ENCODE measurements around the gene DHH.

The DHH gene

DNA sequence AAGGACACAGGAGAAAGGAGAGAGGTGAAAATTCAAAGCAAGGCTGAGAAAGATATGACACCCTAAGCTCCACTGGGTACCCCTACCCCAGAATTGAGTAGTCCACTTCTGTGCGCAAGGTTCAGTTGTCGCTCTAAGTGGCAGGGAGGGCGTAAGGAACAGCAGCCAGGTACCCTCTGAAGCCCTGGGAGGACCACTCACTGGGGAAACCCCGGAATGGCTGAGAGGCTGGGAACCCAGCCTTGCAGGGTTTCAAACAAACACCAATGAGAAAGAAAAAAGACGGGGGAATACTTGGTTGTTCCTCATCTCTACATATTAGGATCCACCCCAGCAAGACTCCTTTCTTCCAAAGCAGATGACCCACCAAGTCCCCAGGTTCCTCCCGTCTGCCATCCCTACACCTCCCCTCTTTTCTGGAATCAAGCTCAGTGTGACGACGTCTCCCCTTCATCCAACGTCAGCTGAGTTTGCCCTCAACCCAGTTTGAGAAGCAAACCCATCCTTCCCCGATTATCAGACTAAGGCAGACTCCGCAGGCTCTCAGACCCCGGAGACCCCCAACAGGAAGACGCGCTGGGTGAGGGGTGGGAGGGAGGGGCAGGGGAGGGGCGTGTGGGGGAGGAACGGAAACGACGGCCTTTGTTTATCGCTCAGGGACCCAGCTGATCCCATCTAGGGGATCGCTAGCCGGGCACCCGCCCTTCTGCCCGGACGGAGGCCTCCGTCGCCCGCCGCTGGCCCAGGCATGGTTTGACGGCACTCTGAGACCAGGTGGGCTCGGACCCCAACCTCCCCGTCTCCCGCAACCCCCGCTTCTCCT lies 15.3 kb upstream of the DHH start:
- peak; percentile 28 for DNase-seq (ENCODE audit: low spot score)

GRCh38 chr12:49108958-49109404 lies 14.4 kb upstream of the DHH start:
- peak; percentile 48 for DNase-seq (ENCODE audit: low spot score)

- no peak for DNase-seq (ENCODE audit: low spot score)
Observed at GRCh38 chr12:49105504-49106084, 11.0 kb upstream of the DHH start.

DNA sequence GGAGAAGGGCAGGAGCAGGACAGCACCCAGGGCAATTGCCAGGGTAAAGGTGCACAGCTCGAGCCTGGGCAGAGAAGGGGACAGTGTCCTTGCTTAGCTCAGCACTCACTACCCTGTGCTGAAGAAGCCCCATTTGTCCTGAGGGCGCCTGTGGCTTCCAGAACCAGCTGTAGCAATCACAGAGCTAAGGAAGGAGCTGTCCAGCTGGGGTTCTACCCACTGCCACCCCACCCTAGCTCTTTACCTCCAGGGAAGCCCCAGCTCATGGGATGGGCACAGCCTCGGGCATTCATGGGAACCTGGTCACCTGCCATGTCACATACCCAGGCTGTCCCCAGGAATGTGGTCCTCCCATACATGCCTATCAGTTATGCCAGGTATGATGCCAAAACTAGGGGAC lies 10.2 kb upstream of the DHH start:
- DNase-seq (ENCODE audit: low spot score), result no peak

DNA sequence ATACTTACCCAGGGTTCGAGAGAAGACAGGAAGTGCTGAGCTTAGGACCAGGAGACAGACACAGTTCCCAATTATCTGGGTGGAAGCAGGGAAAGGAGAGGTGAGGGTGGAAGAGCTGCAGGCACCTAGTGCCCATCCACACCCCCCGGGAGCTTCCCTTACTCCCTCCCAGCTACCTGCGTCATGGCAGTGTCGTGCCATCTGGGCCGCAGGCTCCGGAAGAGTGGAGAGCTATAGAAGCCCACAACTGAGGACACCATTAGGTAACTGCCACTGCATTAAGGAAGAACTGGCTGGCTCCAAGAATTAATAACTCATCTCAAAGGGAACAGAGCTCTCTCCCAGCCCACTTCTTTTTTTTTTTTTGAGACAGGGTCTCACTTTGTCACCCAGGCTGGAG lies 5.8 kb upstream of the DHH start:
- DNase-seq (ENCODE audit: low spot score), result no peak

GRCh38 chr12:49098703-49099102 lies 4.1 kb upstream of the DHH start:
- no peak for DNase-seq (ENCODE audit: low spot score)

DNA sequence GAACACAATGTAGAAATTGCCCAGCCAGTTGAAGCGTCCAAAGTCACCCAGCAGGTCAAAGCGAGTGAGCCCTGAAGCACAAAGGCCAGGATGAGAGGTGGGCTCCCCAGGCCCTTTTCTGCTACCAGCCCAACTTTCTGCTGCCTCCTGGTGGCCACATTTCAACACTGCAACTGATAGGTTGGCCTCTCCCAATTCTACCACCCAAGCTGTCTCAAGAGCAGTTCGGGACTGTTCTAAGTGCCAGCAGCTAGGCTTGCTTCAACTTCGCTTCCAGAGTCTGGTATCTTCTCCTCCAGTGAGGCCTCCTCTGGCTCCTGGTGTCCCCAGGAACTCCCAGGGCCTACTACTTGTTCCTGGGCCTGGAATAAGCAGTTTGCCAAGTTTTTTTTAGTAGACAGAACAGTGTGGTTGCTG lies 3.4 kb upstream of the DHH start:
- DNase-seq (ENCODE audit: low spot score), result peak; percentile 70

DNA sequence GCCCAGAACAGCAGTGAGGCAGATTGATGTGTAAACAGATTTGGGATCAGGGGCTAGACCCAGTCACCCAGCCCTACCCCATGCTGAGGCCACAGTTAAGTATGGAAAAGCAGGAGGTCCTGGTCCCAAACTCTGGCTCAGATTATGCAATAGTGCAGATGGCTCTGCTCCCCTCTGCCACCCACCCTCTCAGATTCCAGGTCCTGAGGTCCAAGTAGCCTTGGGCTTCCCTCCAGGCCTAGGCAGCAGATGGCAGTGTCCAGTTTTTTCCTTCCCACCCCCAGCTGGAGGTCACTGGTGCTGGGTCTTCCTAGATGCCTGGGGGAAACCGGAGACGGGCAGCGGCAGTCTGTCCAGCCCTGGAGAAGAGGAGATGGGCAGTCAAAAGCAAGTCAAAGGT lies 2.8 kb upstream of the DHH start:
- no peak for DNase-seq (ENCODE audit: low spot score)

DNA sequence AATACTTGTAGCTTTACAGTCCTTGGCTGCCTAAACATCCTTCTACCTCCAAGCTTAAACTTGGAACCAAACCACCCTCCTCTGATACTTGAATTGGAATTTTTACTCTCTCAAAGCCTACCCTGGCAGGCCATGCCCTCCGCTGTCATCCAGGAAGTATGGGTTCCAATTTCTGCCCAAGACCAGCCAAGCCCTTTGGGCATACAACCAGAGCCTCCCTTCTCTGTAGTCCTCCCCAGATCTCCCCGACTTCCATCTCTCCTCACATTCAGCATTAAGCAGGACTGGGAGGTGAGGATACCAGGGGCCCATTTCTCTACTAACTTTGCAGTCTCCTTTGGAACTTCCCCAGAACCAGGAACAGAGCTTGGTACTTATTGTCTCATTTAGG lies 369 bp upstream of the DHH start:
- no peak for DNase-seq (ENCODE audit: low spot score)

- no peak for DNase-seq (ENCODE audit: low spot score)
Observed at GRCh38 chr12:49093792-49094159, 825 bp downstream of the DHH start.

DNA sequence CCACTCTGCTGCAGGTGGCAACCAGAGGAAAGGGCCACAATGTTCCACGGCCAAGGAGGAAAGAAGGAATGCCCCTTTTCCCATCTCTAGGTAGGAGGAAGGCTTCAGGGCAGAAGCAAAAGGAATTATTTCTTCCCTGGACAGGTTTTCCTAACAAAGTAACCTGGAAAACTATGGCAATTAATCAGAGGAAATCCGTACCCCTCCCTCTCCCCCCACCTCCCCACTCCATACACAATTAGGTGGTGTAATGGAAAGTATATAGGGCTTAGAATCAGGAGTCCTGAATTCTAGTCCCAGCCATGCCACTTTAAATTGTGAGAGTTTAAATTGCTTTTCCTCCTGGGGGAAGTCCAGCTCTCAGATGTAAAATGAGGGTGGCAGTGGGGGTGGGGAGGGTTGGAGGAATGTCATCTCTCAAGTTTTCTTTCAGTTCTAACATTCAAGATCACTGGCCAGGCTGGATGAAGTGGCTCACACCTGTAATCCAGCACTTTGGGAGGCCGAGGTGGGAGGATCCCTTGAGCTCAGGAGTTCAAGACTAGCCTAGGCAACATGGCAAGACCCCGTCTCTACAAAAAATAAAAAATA lies 1.7 kb downstream of the DHH start:
- DNase-seq (ENCODE audit: low spot score), result no peak

GRCh38 chr12:49092086-49092815 lies 2.4 kb downstream of the DHH start:
- DNase-seq (ENCODE audit: low spot score), result peak; percentile 70

GRCh38 chr12:49091836-49092085 lies 2.8 kb downstream of the DHH start:
- DNase-seq (ENCODE audit: low spot score), result no peak

DNA sequence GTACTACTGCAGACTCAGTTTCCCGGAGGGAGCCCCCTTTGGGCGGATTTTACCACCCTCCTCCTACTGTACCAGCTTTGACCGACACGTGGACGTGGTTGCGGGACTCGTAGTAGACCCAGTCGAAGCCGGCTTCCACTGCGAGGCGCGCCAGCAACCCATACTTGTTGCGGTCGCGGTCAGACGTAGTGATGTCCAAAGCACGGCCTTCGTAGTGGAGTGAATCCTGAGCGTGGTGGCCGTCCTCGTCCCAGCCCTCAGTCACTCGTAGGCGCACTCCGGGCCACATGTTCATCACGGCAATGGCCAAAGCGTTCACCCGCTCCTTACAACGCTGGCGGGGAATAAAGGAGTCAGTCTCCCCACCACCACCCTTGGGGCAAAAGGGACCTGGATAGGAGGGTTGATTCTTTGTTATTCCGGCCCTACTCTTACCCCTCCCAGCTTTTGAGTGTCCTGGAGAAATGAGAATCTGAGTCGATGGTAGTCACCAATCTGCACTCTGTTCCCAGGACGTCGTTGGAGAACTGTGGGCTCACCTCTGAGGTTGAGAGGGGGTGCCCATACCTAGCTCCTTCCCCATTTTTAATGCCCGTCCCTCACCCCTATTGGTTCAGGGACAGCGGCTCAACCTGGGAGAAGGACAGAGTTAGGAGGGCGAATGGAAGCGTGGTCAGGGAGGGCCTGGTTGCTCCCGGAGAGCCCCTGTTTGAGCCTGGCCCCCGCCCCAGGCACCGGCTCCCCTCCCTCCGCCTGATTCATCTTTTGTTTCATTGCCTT lies 3.4 kb downstream of the DHH start:
- no peak for DNase-seq (ENCODE audit: low spot score)

DNA sequence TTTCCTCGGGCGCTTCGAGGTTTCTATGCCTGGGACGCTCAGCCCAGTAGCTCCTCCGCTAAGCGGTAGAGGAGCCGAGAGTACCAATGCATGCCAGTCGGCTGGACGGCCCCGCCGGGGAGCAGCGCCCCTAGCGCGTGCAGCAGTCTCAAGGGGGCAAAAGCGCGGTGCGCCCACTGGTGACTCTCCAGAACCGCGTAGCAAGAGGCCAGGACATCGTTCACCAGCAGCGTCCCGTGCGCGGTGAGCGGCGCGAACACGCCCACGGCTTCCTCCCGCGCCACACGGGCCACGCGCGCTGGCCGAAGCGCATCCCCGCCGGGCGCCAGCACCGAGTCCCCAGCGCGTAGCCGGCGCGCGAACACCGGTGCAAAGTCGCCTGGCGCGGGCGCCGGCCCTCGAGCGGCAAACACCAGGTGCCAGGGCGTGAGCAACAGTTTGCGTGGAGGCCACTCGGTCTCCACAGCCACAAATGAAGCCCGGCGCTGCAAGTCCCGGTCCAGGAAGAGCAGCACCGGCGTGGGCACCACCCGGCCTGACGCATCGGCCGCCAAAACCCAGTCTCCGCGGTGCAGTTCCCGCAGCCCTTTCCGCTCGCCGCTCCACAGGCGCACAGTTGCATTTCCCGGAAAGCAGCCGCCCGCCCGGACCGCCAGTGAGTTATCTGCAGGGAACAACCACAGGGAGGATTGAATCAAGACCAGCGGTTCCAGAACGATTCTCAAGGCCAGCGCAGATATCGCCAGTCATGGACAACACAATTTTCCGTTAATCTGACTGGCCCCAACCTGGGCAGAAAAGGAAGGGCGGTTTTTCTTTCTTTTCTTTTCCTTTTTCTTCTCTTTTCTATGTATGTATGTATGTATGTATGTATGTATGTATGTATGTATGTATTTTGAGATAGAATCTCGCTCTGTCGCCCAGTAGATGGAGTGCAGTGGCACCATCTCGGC lies 4.5 kb downstream of the DHH start:
- peak; percentile 56 for DNase-seq (ENCODE audit: low spot score)

GRCh38 chr12:49088932-49089330 lies 5.7 kb downstream of the DHH start:
- no peak for DNase-seq (ENCODE audit: low spot score)

DNA sequence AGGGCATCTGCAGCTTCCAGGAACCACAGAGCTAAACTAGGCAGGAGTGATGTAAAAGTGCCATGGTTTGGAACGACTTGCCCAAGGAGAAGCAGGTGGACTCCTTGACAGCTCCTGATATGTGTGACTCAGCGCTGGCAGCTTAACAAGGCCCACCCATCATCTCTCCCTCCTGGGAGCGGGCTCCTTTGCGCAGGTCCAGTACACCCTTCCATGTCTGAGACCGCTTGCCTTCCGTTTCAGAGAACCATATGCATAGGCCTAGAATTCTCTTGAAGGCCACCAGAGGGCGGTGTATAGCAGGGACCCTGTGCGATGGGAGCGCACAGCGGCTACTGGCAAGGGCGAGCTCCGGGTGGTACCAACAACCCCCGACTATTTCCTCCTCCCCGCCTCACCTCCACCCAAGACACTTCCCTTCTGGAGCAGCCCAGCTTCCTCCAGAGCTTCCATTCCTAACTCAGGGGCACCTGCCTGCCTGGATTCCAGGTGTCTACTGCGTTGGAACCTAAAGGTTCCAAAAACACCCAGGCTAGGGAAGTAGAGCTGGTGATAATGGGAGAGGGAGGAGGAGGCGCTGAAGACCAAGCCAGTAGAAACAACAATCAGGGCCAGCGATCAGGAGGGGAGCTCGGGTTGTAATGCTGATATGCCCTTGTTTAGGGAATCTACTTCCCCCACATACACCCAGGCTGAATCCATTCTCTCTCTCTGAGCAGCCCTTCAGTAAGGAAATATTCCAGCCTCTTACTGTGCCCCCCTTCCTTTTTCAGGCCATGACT lies 6.3 kb downstream of the DHH start:
- peak; percentile 89 for DNase-seq (ENCODE audit: low spot score)

DNA sequence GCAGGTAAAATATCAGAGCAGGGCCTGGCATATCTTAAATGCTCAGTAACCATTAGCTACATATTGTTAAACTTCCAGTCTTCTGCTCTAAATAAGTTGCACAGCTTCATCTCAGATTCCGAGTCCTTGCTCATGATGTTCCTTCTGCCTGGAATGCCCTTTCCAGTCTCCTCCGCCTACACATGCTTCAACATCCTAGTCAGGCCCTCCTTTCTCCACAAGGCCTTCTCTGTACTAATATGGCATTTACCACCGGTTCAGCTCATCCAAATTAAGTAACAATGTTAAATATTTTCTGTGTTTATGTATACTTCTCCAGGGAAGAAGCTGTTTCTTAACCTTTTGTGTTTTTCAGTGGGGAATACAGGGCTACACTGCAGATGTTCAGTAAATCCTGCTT lies 8.5 kb downstream of the DHH start:
- DNase-seq (ENCODE audit: low spot score), result no peak

- DNase-seq (ENCODE audit: low spot score), result no peak
Observed at GRCh38 chr12:49084438-49084837, 10.2 kb downstream of the DHH start.

DNA sequence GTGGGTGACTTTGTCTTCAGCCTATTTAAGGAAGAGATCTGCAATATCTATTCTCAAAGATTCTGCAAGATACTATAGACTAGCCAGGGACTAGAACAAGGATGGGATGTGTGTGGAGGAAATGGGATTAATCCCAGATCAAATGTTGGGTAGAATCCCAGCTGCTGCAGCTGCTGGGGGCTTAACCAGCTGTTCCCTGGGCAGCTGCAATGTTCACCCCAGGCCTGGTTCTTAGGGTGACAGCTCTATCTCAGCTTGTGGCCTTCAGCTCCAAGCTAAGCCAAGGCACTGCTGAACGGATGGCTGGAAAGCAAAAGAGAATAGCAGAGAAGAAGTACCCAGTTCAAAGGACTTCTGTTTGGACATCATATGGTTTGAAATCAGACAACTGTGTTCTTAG lies 14.8 kb downstream of the DHH start:
- DNase-seq (ENCODE audit: low spot score), result no peak

All from AG08396 (cell line).